OCI-LY3 (cell line): Measurements from ENCODE around the gene LRRC74B.

ENCODE experiments used
- EZH2phosphoT487 ChIP-seq: fragments of 200-600 bp; shearing (Covaris generic); IDR thresholded peaks from 2 replicates; pipeline ENCODE4 v1.6.1; 2018; ENCODE audit warnings: antibody characterized with exemption, mixed run types, low read depth
- TF ChIP-seq, protein P1 (sequence below): fragments of 200-600, 300-600 bp; sonication (generic); IDR thresholded peaks from 2 replicates; pipeline ENCODE4 v1.5.1; 2014; ENCODE audit warnings: antibody characterized with exemption, low read length, low read depth

DNA sequence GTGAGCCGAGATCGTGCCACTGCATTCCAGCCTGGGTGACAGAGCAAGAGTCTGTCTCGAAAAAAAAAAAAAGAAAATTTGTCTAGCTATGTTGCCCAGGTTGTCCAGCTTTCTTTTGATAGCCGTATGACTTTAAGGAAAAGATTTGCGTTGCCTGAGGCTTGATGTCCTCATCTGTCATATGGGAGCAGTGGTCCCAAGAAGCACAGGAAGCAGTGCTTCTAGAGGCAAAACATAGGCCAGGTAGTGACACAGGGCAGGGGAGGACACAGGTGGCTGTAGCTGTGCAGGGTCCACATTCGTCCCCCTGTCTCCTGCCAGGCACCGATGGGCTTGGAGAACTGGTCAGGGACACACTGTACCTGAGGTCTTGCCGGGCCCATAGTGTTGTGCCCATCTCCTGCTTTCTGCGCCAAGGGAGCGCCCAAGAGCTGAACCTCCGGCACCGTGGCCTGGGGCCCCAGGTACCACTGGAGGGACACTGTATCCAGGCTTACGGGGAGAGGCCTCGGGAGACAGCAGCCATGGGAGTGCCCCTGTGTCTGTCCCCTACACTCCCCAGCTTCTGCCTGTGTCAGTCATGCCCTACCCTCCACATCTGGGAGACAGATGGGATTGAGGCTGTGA is 1.4 kb downstream of the LRRC74B start:
- TF ChIP-seq, protein P1, sequence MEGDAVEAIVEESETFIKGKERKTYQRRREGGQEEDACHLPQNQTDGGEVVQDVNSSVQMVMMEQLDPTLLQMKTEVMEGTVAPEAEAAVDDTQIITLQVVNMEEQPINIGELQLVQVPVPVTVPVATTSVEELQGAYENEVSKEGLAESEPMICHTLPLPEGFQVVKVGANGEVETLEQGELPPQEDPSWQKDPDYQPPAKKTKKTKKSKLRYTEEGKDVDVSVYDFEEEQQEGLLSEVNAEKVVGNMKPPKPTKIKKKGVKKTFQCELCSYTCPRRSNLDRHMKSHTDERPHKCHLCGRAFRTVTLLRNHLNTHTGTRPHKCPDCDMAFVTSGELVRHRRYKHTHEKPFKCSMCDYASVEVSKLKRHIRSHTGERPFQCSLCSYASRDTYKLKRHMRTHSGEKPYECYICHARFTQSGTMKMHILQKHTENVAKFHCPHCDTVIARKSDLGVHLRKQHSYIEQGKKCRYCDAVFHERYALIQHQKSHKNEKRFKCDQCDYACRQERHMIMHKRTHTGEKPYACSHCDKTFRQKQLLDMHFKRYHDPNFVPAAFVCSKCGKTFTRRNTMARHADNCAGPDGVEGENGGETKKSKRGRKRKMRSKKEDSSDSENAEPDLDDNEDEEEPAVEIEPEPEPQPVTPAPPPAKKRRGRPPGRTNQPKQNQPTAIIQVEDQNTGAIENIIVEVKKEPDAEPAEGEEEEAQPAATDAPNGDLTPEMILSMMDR, result no peak
- TF ChIP-seq EZH2phosphoT487, result no peak
